ENCODE measurements around the gene MASP1.

The MASP1 gene

GRCh38 chr3:187293516-187294430, 2.2 kb upstream of the MASP1 start:
- no peak for DNase-seq (ENCODE audit: low spot score)

- no peak for DNase-seq (ENCODE audit: low spot score)
Measured at GRCh38 chr3:187292631-187293515, 1.3 kb upstream of the MASP1 start.

GRCh38 chr3:187292181-187292580, 644 bp upstream of the MASP1 start:
- no peak for DNase-seq (ENCODE audit: low spot score)

GRCh38 chr3:187291001-187291511, 481 bp downstream of the MASP1 start:
- no peak for DNase-seq (ENCODE audit: low spot score)

GRCh38 chr3:187290503-187290902, 1.0 kb downstream of the MASP1 start:
- no peak for DNase-seq (ENCODE audit: low spot score)

GRCh38 chr3:187288855-187289605, 2.5 kb downstream of the MASP1 start:
- no peak for DNase-seq (ENCODE audit: low spot score)

GRCh38 chr3:187288131-187288854, 3.2 kb downstream of the MASP1 start:
- DNase-seq (ENCODE audit: low spot score): no peak

- no peak for DNase-seq (ENCODE audit: low spot score)
Measured at GRCh38 chr3:187287256-187287655, 4.3 kb downstream of the MASP1 start.

GRCh38 chr3:187286467-187287059, 5.0 kb downstream of the MASP1 start:
- no peak for DNase-seq (ENCODE audit: low spot score)

GRCh38 chr3:187281191-187281714, 10.3 kb downstream of the MASP1 start:
- no peak for DNase-seq (ENCODE audit: low spot score)

GRCh38 chr3:187280644-187281043, 10.9 kb downstream of the MASP1 start:
- no peak for DNase-seq (ENCODE audit: low spot score)

GRCh38 chr3:187277129-187277462, 14.4 kb downstream of the MASP1 start:
- DNase-seq (ENCODE audit: low spot score): no peak

- no peak for DNase-seq (ENCODE audit: low spot score)
Measured at GRCh38 chr3:187276397-187277128, 15.0 kb downstream of the MASP1 start.

- DNase-seq (ENCODE audit: low spot score): no peak
Measured at GRCh38 chr3:187274977-187275338, 16.6 kb downstream of the MASP1 start.

- no peak for DNase-seq (ENCODE audit: low spot score)
Measured at GRCh38 chr3:187274315-187274976, 17.1 kb downstream of the MASP1 start.

GRCh38 chr3:187271582-187271981, 20.0 kb downstream of the MASP1 start:
- no peak for DNase-seq (ENCODE audit: low spot score)

GRCh38 chr3:187269486-187269885, 22.1 kb downstream of the MASP1 start:
- no peak for DNase-seq (ENCODE audit: low spot score)

- no peak for DNase-seq (ENCODE audit: low spot score)
Measured at GRCh38 chr3:187267306-187267705, 24.2 kb downstream of the MASP1 start.

- DNase-seq (ENCODE audit: low spot score): no peak
Measured at GRCh38 chr3:187266691-187267090, 24.8 kb downstream of the MASP1 start.

All from CD4-positive, alpha-beta T cell treated with Interleukin-15 for 4 hours (primary cell).